ENCODE results near the gene TENM4. TPM values are rescaled to one million over a fixed set of nuclear protein-coding genes. Genes with fewer than 3 reads are reported as not detected.

The TENM4 gene
- polyA plus RNA-seq, 1 experiment = 0.39 TPM

GRCh38 chr11:79119491-79120284 lies 321.1 kb downstream of the TENM4 start:
- H3K4me3 ChIP-seq (ENCODE audit: low read depth, low read length) = no peak overlapping the region
- no peaks in the 10 kb centered on the region for H3K36me3 ChIP-seq (ENCODE audit: control insufficient read depth, insufficient read depth, low read length)
- no peak for DNase-seq (ENCODE audit: low read depth)
- ChIA-PET CTCF (interaction anchor here (0.6 kb wide), 1 partner anchor 10 kb away, joined by 3 read pairs; no protein-coding TSS in a partner anchor), POLR2A (no interaction called here)
- no peaks in the 10 kb centered on the region for H3K27me3 ChIP-seq (ENCODE audit: control insufficient read depth, insufficient read depth, low read length)
- no peak for TF ChIP-seq CTCF (IDR thresholded peaks at IDR 0.05; ENCODE audit: insufficient read depth, low read depth, low read length)

- Histone ChIP-seq H3K4me3 (ENCODE audit: low read depth, low read length) (no peak overlapping the region), H3K36me3 (ENCODE audit: control insufficient read depth, insufficient read depth, low read length) (no peaks in the 10 kb centered on the region), H3K27me3 (ENCODE audit: control insufficient read depth, insufficient read depth, low read length) (no peaks in the 10 kb centered on the region)
- CTCF ChIA-PET = interaction anchor here (1.4 kb wide), 1 partner anchor 17 kb away, joined by 4 read pairs; no protein-coding TSS in a partner anchor
- no peak for TF ChIP-seq CTCF (IDR thresholded peaks at IDR 0.05; ENCODE audit: insufficient read depth, low read depth, low read length)
- POLR2A ChIA-PET = no interaction called here
- no peak for DNase-seq (ENCODE audit: low read depth)
Observed at GRCh38 chr11:79117488-79117887, 323.3 kb downstream of the TENM4 start.

GRCh38 chr11:79116600-79116999 lies 324.2 kb downstream of the TENM4 start:
- POLR2A ChIA-PET = no interaction called here

GRCh38 chr11:79113054-79113690 lies 327.7 kb downstream of the TENM4 start:
- H3K27me3 ChIP-seq (ENCODE audit: control insufficient read depth, insufficient read depth, low read length) = no peaks in the 10 kb centered on the region
- H3K4me3 ChIP-seq (ENCODE audit: low read depth, low read length) = no peak overlapping the region
- no peaks in the 10 kb centered on the region for H3K36me3 ChIP-seq (ENCODE audit: control insufficient read depth, insufficient read depth, low read length)
- CTCF ChIA-PET = interaction anchor here (0.6 to 1.1 kb wide), 3 partner anchors 329 to 468 kb away, joined by 3 read pairs; no protein-coding TSS in a partner anchor
- POLR2A ChIA-PET = no interaction called here
- no peak for TF ChIP-seq CTCF (IDR thresholded peaks at IDR 0.05; ENCODE audit: insufficient read depth, low read depth, low read length)
- no peak for DNase-seq (ENCODE audit: low read depth)

More at GRCh38 chr11:79116600-79116999, 324.2 kb downstream of the TENM4 start:
- CTCF ChIA-PET = interaction anchor here (1.4 kb wide), 1 partner anchor 16 kb away, joined by 4 read pairs; no protein-coding TSS in a partner anchor
- H3K4me3 ChIP-seq (ENCODE audit: low read depth, low read length) = no peak overlapping the region
- TF ChIP-seq CTCF (IDR thresholded peaks at IDR 0.05; ENCODE audit: insufficient read depth, low read depth, low read length) = no peak
- H3K36me3 ChIP-seq (ENCODE audit: control insufficient read depth, insufficient read depth, low read length) = no peaks in the 10 kb centered on the region
- H3K27me3 ChIP-seq (ENCODE audit: control insufficient read depth, insufficient read depth, low read length) = no peaks in the 10 kb centered on the region
- DNase-seq (ENCODE audit: low read depth) = no peak

GRCh38 chr11:79110796-79111195 lies 330.0 kb downstream of the TENM4 start:
- Histone ChIP-seq H3K27me3 (ENCODE audit: control insufficient read depth, insufficient read depth, low read length) (peaks cover 1% of the 10 kb centered on the region; the same call in 1 of the 2 replicates), H3K4me3 (ENCODE audit: low read depth, low read length) (no peak overlapping the region), H3K36me3 (ENCODE audit: control insufficient read depth, insufficient read depth, low read length) (no peaks in the 10 kb centered on the region)
- ChIA-PET CTCF (interaction anchor here (0.5 to 3.5 kb wide), 2 partner anchors 12 to 161 kb away, joined by 5 to 31 read pairs; no protein-coding TSS in a partner anchor), POLR2A (no interaction called here)
- no peak for DNase-seq (ENCODE audit: low read depth)
- TF ChIP-seq CTCF (IDR thresholded peaks at IDR 0.05; ENCODE audit: insufficient read depth, low read depth, low read length) = no peak

Data from BJ (cell line).